HFF-Myc (cell line): ENCODE results near the gene ELOVL1.

Experiments used
- DNase-seq: peaks from one replicate; pipeline ENCODE4 v3.0.0-alpha.2; 2011; ENCODE audit warnings: low read depth; ENCODE audit errors: extremely low read depth
- H3K4me3 ChIP-seq: replicated peaks from 2 replicates; pipeline ENCODE4 v1.5.1; 2011; ENCODE audit warnings: low read depth, mild to moderate bottlenecking, control low read depth, low read length
- CTCF ChIP-seq: IDR thresholded peaks from 2 replicates; pipeline ENCODE4 v1.5.1; 2012; ENCODE audit warnings: mild to moderate bottlenecking, low read depth, low read length, control low read depth; ENCODE audit errors: missing control alignments

ELOVL1 gene

GRCh38 chr1:43389326-43390313 lies 21.8 kb upstream of the ELOVL1 start, which contains the start of the genes MED8 and SZT2:
MED8 (minus strand) TSS chr1:43389800; CDS start chr1:43389764, 36 bp downstream.
SZT2 (plus strand) TSS chr1:43389899; CDS start chr1:43389969, 70 bp downstream.
- DNase-seq: peak; percentile 78
- TF ChIP-seq CTCF: no peak
- peak within 1 kb of the TSS; percentile 73 for H3K4me3 ChIP-seq

- H3K4me3 ChIP-seq: peak overlapping the region; percentile 73
- no peak for TF ChIP-seq CTCF
- DNase-seq: no peak
Observed at GRCh38 chr1:43388613-43389012, 20.8 kb upstream of the ELOVL1 start.

GRCh38 chr1:43387976-43388599 lies 20.3 kb upstream of the ELOVL1 start:
- DNase-seq: no peak
- no peak for TF ChIP-seq CTCF
- peak overlapping the region; percentile 73; the same call in 1 of the 2 replicates for H3K4me3 ChIP-seq

GRCh38 chr1:43386676-43387075 lies 18.9 kb upstream of the ELOVL1 start:
- TF ChIP-seq CTCF: no peak
- no peak overlapping the region for H3K4me3 ChIP-seq
- no peak for DNase-seq

GRCh38 chr1:43383449-43383848 lies 15.6 kb upstream of the ELOVL1 start:
- DNase-seq: no peak
- H3K4me3 ChIP-seq: no peak overlapping the region
- peak; percentile 17 for TF ChIP-seq CTCF

- no peak overlapping the region for H3K4me3 ChIP-seq
- no peak for DNase-seq
- no peak for TF ChIP-seq CTCF
Observed at GRCh38 chr1:43382027-43382779, 14.4 kb upstream of the ELOVL1 start.
